ENCODE data around the gene CRYBB3. TPM values are rescaled to one million over a fixed set of nuclear protein-coding genes. Genes with fewer than 3 reads are reported as not detected.

Gene CRYBB3
- total RNA-seq, 1 experiment from 2014 or later: 0.39 TPM

- Histone ChIP-seq H3K27ac (ENCODE audit: insufficient read length, low read depth, low read length) (no peak overlapping the region), H3K9ac (ENCODE audit: extremely low read depth, insufficient read length, low read length) (no peak overlapping the region), H4K8ac (replicated peaks; ENCODE audit: insufficient read length, low read depth, low read length) (no peak overlapping the region), H3K18ac (ENCODE audit: insufficient read length, low read depth, low read length) (no peak overlapping the region), H3K56ac (ENCODE audit: insufficient read length, low read depth, low read length) (no peak overlapping the region), H3T11ph (ENCODE audit: low read length) (no peak overlapping the region), H3K9me3 (ENCODE audit: control insufficient read depth, low read depth, low read length) (no peaks in the 10 kb centered on the region), H3K23me2 (ENCODE audit: insufficient read length, low read depth, low read length, poor library complexity, severe bottlenecking) (no peaks in the 10 kb centered on the region), H3K79me1 (ENCODE audit: insufficient read depth, low read depth, low read length, poor library complexity, severe bottlenecking) (no peaks in the 10 kb centered on the region), H3K79me2 (ENCODE audit: insufficient read depth, low read length) (no peaks in the 10 kb centered on the region), H2AK5ac (ENCODE audit: insufficient read length, low read length) (no peak overlapping the region), H3K4me1 (ENCODE audit: insufficient read depth, low read length) (no peaks in the 10 kb centered on the region), H4K5ac (ENCODE audit: insufficient read length, low read depth, low read length) (no peak overlapping the region), H2BK120ac (ENCODE audit: low read depth, low read length, poor library complexity, severe bottlenecking) (no peak overlapping the region), H3K14ac (ENCODE audit: insufficient read depth, low read length) (no peak overlapping the region), H3K23ac (ENCODE audit: insufficient read length, low read depth, low read length) (no peak overlapping the region), H4K91ac (ENCODE audit: insufficient read length, low read depth, low read length) (no peak overlapping the region), H2BK20ac (ENCODE audit: low read depth, low read length, poor library complexity, severe bottlenecking) (no peak overlapping the region), H3K4ac (ENCODE audit: low read depth, low read length) (no peak overlapping the region), H2BK15ac (ENCODE audit: low read depth, low read length) (no peak overlapping the region), H2BK5ac (ENCODE audit: insufficient read length, low read length) (no peak overlapping the region), H2AFZ (ENCODE audit: low read length) (no peak overlapping the region), H2BK12ac (ENCODE audit: insufficient read length, low read depth, low read length) (no peak overlapping the region), H3K27me3 (ENCODE audit: insufficient read depth, low read length) (no peaks in the 10 kb centered on the region), H3K4me2 (ENCODE audit: insufficient read depth, insufficient read length, low read length) (no peak overlapping the region), H4K20me1 (ENCODE audit: control insufficient read depth, insufficient read depth, insufficient read length) (no peaks in the 10 kb centered on the region)
- Mint-ChIP-seq H3K9me3 (no peaks in the 10 kb centered on the region), H3K36me3 (ENCODE audit: insufficient read depth in 1 of 3, low read depth in 3 of 3) (no peaks in the 10 kb centered on the region), H3K4me1 (peaks cover 12 to 15% of the 10 kb centered on the region in 2 experiments), H3K27ac (peak overlapping the region in 2 of 3 experiments; percentile 39 to 95; a peak in 3 of 7 replicates), H3K27me3 (ENCODE audit: low read depth) (no peaks in the 10 kb centered on the region), H3K4me3 (no peak overlapping the region)
- WGBS (ENCODE audit: extremely low coverage, insufficient read length, low lambda C conversion rate): no CpG with 5 or more reads among the region's 8 CpGs
- DNase-seq: no peak
- TF ChIP-seq CTCF (conservative IDR thresholded peaks at IDR 0.05): no peak
Measured at GRCh38 chr22:25153961-25154666, 45.5 kb upstream of the CRYBB3 start.

Measured in H9 (cell line).